Loucy (cell line): Measurements from ENCODE around the gene RFESD.

Experiments
- H2AFZ ChIP-seq: fragments of 200-600 bp; sonication (generic); 2 replicates; pipeline ENCODE4 v1.6.0; 2016; ENCODE audit warnings: antibody characterized with exemption, mild to moderate bottlenecking, low read length, moderate library complexity
- H3F3A ChIP-seq: fragments of 200-600 bp; 2 replicates; pipeline ENCODE4 v1.6.0; 2016; ENCODE audit warnings: antibody characterized with exemption, low read depth, mild to moderate bottlenecking
- H3K27me3 ChIP-seq: fragments of 200-600 bp; sonication (generic); 2 replicates; pipeline ENCODE4 v1.6.1; 2014; ENCODE audit warnings: low read length, mild to moderate bottlenecking; ENCODE audit not compliant: insufficient read depth, poor library complexity, severe bottlenecking
- H3K36me3 ChIP-seq: fragments of 200-600 bp; sonication (generic); 2 replicates; pipeline ENCODE4 v1.6.1; 2016; ENCODE audit warnings: low read length; ENCODE audit not compliant: insufficient read depth
- H3K4me1 ChIP-seq: fragments of 200-600 bp; sonication (generic); 2 replicates; pipeline ENCODE4 v1.5.1; 2014; ENCODE audit warnings: low read length, mild to moderate bottlenecking; ENCODE audit not compliant: insufficient read depth, poor library complexity, severe bottlenecking
- H3K4me2 ChIP-seq: fragments of 200-600 bp; sonication (generic); 2 replicates; pipeline ENCODE4 v1.6.0; 2014; ENCODE audit warnings: antibody characterized with exemption, low read length, low read depth, mild to moderate bottlenecking; ENCODE audit not compliant: poor library complexity, severe bottlenecking
- H3K4me3 ChIP-seq: fragments of 200-600 bp; sonication (generic); 2 replicates; pipeline ENCODE4 v1.5.1; 2014; ENCODE audit warnings: low read length, mild to moderate bottlenecking, mixed read lengths; ENCODE audit not compliant: poor library complexity, severe bottlenecking
- H3K79me2 ChIP-seq: fragments of 200-600 bp; sonication (generic); 2 replicates; pipeline ENCODE4 v1.6.1; 2014; ENCODE audit warnings: low read length; ENCODE audit not compliant: insufficient read depth
- H3K9ac ChIP-seq: fragments of 200-600 bp; sonication (generic); 2 replicates; pipeline ENCODE4 v1.6.0; 2014; ENCODE audit warnings: mild to moderate bottlenecking, low read depth, low read length, moderate library complexity; ENCODE audit not compliant: poor library complexity, severe bottlenecking
- H3K9me2 ChIP-seq: fragments of 200-600 bp; sonication (generic); replicated peaks from 2 replicates; pipeline ENCODE4 v1.6.1; 2016; ENCODE audit warnings: low read depth, low read length, mixed read lengths
- H3K9me3 ChIP-seq: fragments of 200-600 bp; sonication (generic); 2 replicates; pipeline ENCODE4 v1.6.1; 2014; ENCODE audit warnings: mild to moderate bottlenecking, antibody characterized with exemption, low read length, low read depth; ENCODE audit not compliant: insufficient read depth
- H4K20me1 ChIP-seq: fragments of 200-600 bp; sonication (generic); 2 replicates; pipeline ENCODE4 v1.6.0; 2014; ENCODE audit warnings: antibody characterized with exemption, low read length, mild to moderate bottlenecking; ENCODE audit not compliant: insufficient read depth, poor library complexity, severe bottlenecking
- CTCF ChIP-seq: fragments of 200-600 bp; sonication (generic); conservative IDR thresholded peaks from 2 replicates; pipeline ENCODE4 v1.5.1; 2014; ENCODE audit warnings: mild to moderate bottlenecking, antibody characterized with exemption, low read length
- EZH2phosphoT487 ChIP-seq: fragments of 200-600 bp; IDR thresholded peaks from 2 replicates; pipeline ENCODE4 v1.6.1; 2018; ENCODE audit warnings: antibody characterized with exemption, mild to moderate bottlenecking, moderate library complexity, borderline replicate concordance

RFESD gene

GRCh38 chr5:95620030-95620869 is 26.3 kb upstream of the RFESD start, which contains the start of gene GPR150:
GPR150 (plus strand) TSS chr5:95620087; CDS start chr5:95620276, 189 bp downstream.
- H3K4me3 ChIP-seq = peak within 1 kb of the TSS; percentile 78
- no peaks in the 10 kb centered on the region for H3K27me3 ChIP-seq

GRCh38 chr5:95620870-95621838 is 25.4 kb upstream of the RFESD start:
- Histone ChIP-seq H3K4me1 (peaks cover 67% of the 10 kb centered on the region), H3K9me2 (no peaks in the 10 kb centered on the region), H3K27me3 (no peaks in the 10 kb centered on the region), H2AFZ (peak overlapping the region; percentile 44), H3K79me2 (peaks cover 32% of the 10 kb centered on the region), H3K9ac (peak overlapping the region; percentile 86), H4K20me1 (no peaks in the 10 kb centered on the region), H3K4me2 (peak overlapping the region; percentile 91), H3K9me3 (no peaks in the 10 kb centered on the region), H3K4me3 (peak overlapping the region; percentile 78), H3K36me3 (no peaks in the 10 kb centered on the region), H3F3A (peaks cover 16% of the 10 kb centered on the region)
- TF ChIP-seq EZH2phosphoT487 = no peak
- TF ChIP-seq CTCF = peak; percentile 24; the same call in 1 of the 2 replicates

More at GRCh38 chr5:95620030-95620869, 26.3 kb upstream of the RFESD start, which contains the start of gene GPR150:
- no peaks in the 10 kb centered on the region for H3K36me3 ChIP-seq
- H2AFZ ChIP-seq = peak within 1 kb of the TSS; percentile 75
- H3F3A ChIP-seq = peaks cover 16% of the 10 kb centered on the region
- no peak for TF ChIP-seq CTCF
- no peak for TF ChIP-seq EZH2phosphoT487
- H3K9ac ChIP-seq = peak within 1 kb of the TSS; percentile 93
- H4K20me1 ChIP-seq = no peaks in the 10 kb centered on the region
- H3K9me2 ChIP-seq = no peaks in the 10 kb centered on the region
- H3K9me3 ChIP-seq = no peaks in the 10 kb centered on the region
- peaks cover 67% of the 10 kb centered on the region for H3K4me1 ChIP-seq
- H3K79me2 ChIP-seq = peaks cover 36% of the 10 kb centered on the region
- H3K4me2 ChIP-seq = peak within 1 kb of the TSS; percentile 92

- H3K36me3 ChIP-seq = no peaks in the 10 kb centered on the region
- peak overlapping the region; percentile 91 for H3K4me2 ChIP-seq
- H3K4me1 ChIP-seq = peaks cover 59% of the 10 kb centered on the region
- TF ChIP-seq CTCF (no peak), EZH2phosphoT487 (no peak; the same call in 1 of the 2 replicates)
- H3K9me2 ChIP-seq = no peaks in the 10 kb centered on the region
- H3K27me3 ChIP-seq = no peaks in the 10 kb centered on the region
- H3F3A ChIP-seq = peaks cover 16% of the 10 kb centered on the region
- peak overlapping the region; percentile 86 for H3K9ac ChIP-seq
- H3K79me2 ChIP-seq = peaks cover 27% of the 10 kb centered on the region
- H4K20me1 ChIP-seq = no peaks in the 10 kb centered on the region
- H3K9me3 ChIP-seq = no peaks in the 10 kb centered on the region
- peak overlapping the region; percentile 44; the same call in 1 of the 2 replicates for H2AFZ ChIP-seq
- H3K4me3 ChIP-seq = peak overlapping the region; percentile 78
These were observed 24.5 kb upstream of the RFESD start for GRCh38 chr5:95621839-95622629.
